Cardiac muscle cell (in vitro differentiated cells and primary cell): ENCODE results near the gene BCAS3. TPM values are rescaled to one million over a fixed set of nuclear protein-coding genes. Genes with fewer than 3 reads are reported as not detected.

Experiments used
- DNase-seq, 2 donors: peaks; one replicate each; pipeline versions ENCODE4 v3.0.0 to v3.0.0-alpha.2; 2010 to 2017; ENCODE audit warnings: low read depth in 1 of 2, low spot score in 1 of 2
- H3K27ac ChIP-seq: fragments of 200-600 bp; sonication (generic); 2 replicates; pipeline ENCODE4 v1.5.1; 2016
- H3K27me3 ChIP-seq: fragments of 200-600 bp; sonication (generic); 2 replicates; pipeline ENCODE4 v1.6.0; 2016; ENCODE audit warnings: control low read depth
- H3K36me3 ChIP-seq: fragments of 200-600 bp; sonication (generic); 2 replicates; pipeline ENCODE4 v1.5.1; 2016; ENCODE audit warnings: control low read depth
- H3K4me1 ChIP-seq: fragments of 200-600 bp; sonication (generic); 2 replicates; pipeline ENCODE4 v1.8.1; 2017; ENCODE audit warnings: low read depth, mild to moderate bottlenecking, mixed run types
- H3K4me3 ChIP-seq: fragments of 200-600 bp; sonication (generic); 2 replicates; pipeline ENCODE4 v1.5.1; 2016; ENCODE audit warnings: mild to moderate bottlenecking
- H3K9me3 ChIP-seq: fragments of 200-600 bp; sonication (generic); 2 replicates; pipeline ENCODE4 v1.5.1; 2017; ENCODE audit warnings: low read depth, mild to moderate bottlenecking, control low read depth
- polyA plus RNA-seq: library from polyadenylated mRNA; unstranded; fragments of >200 nt; fragmentation: Nextera tagmentation; extraction: Ambion mirVana; gene quantifications from 2 replicates; pipeline ENCODE4 v1.2.1, GENCODE V29; 2016
- total RNA-seq: library from RNA; depleted of rRNA; stranded (reverse); fragments of >200 nt; gene quantifications from 2 replicates; pipeline ENCODE4 v1.2.3, GENCODE V29; 2016
- TF ChIP-seq, protein P1 (sequence below): IDR thresholded peaks from 2 replicates; pipeline ENCODE4 v1.5.1; 2012; ENCODE audit warnings: low read depth, mild to moderate bottlenecking, low read length

BCAS3 gene
- total and polyA plus RNA-seq, 2 experiments from 2014 or later, result 36.5 to 39.6 TPM

DNA sequence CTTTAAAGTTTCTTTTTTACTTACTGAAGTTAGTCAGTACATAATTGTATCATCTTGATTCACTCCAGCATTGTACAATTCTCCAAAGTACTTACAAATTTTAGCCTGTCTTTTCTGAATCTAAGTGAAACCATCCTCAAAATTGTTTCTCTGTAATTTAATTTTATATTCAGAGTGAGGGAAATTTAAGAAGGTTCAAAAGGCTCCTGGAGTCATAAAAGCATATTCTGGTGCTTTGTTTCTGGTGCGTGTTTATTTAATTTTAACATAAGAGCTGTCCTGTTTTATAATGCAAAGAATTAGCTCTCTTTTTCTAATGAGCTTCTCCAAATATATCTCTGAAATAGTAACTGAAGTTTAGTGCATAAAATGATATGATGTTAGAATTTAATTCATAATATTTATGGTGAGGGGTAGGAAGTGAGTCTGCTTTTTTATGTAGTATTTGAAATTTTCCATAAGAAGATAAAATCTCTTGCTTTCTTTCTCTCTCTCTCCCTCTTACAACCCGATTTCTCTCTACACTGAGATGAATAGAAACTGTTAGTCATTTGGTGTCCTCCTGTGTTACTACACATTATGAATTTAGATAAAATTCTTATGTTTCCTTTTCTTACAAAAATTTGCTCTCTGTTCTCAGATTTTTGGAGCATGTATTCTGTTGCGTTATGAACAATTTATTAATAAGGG is 339.8 kb downstream of the BCAS3 start:
- Histone ChIP-seq H3K36me3 (no peaks in the 10 kb centered on the region), H3K27me3 (no peaks in the 10 kb centered on the region), H3K4me1 (peaks cover 15% of the 10 kb centered on the region), H3K27ac (no peak overlapping the region), H3K9me3 (no peaks in the 10 kb centered on the region), H3K4me3 (no peak overlapping the region)
- TF ChIP-seq, protein P1, sequence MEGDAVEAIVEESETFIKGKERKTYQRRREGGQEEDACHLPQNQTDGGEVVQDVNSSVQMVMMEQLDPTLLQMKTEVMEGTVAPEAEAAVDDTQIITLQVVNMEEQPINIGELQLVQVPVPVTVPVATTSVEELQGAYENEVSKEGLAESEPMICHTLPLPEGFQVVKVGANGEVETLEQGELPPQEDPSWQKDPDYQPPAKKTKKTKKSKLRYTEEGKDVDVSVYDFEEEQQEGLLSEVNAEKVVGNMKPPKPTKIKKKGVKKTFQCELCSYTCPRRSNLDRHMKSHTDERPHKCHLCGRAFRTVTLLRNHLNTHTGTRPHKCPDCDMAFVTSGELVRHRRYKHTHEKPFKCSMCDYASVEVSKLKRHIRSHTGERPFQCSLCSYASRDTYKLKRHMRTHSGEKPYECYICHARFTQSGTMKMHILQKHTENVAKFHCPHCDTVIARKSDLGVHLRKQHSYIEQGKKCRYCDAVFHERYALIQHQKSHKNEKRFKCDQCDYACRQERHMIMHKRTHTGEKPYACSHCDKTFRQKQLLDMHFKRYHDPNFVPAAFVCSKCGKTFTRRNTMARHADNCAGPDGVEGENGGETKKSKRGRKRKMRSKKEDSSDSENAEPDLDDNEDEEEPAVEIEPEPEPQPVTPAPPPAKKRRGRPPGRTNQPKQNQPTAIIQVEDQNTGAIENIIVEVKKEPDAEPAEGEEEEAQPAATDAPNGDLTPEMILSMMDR, result no peak
- no peak for DNase-seq

DNA sequence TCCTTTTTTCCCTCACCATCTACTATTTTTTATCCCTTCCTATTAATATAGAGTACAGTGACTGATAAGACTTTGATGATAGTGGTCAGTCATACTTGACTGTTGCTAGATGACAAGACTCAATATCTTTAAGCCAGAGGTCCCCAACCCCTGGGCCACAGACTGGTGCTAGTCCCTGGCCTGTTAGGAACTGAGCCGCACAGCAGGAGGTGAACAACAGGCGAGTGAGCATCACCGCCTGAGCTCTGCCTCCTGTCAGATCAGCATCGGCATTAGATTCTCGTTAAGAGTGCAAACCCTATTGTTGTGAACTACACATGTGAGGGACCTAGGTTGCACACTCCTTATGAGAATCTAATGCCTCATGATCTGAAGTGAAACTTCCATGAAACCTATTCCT is 341.3 kb downstream of the BCAS3 start:
- DNase-seq, result no peak
- no peaks in the 10 kb centered on the region for H3K9me3 ChIP-seq
- TF ChIP-seq, protein P1, result no peak
- no peaks in the 10 kb centered on the region for H3K27me3 ChIP-seq
- peaks cover 11% of the 10 kb centered on the region for H3K4me1 ChIP-seq
- H3K27ac ChIP-seq, result no peak overlapping the region
- no peaks in the 10 kb centered on the region for H3K36me3 ChIP-seq
- H3K4me3 ChIP-seq, result no peak overlapping the region

DNA sequence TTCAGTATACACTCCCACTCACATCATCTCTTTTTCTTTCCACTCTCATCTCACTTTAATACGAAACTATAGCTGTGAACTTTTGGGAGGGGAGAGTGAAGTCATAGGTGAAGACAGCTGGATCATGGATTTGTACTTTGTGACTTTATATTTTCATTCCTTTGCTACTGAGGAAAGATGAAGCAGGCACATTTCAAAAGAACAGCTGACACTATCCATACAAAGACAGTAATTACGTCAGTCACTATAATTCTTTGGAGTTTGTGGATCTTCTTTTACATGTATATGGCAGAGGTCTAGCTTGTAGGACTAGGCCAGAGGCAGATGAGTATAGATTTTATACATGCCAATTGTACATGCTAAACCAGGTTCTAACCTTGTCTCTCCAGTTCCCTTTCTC is 346.3 kb downstream of the BCAS3 start:
- H3K4me3 ChIP-seq, result no peak overlapping the region
- TF ChIP-seq, protein P1, result no peak
- H3K27ac ChIP-seq, result no peak overlapping the region
- H3K36me3 ChIP-seq, result no peaks in the 10 kb centered on the region
- no peak for DNase-seq
- H3K27me3 ChIP-seq, result no peaks in the 10 kb centered on the region
- peaks cover 11% of the 10 kb centered on the region for H3K4me1 ChIP-seq
- H3K9me3 ChIP-seq, result no peaks in the 10 kb centered on the region

DNA sequence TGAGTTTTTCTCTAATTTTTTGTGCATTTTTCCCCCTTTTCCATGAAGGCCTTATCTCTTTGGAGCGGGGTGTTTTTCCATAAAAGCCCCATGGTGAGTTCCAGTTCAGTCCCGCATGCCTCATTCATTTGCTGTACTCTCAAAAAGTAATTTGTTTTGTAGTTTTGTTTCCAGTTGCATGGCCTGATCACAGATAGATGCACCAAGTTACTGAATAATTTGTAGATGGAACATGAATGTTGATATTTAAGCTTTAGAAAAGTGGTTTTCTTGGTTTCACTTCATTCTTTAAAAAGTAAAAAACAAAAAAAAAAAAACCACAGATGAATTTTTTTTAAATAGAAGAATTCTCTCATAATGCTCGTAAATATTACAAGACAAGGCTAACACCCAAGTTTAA is 349.2 kb downstream of the BCAS3 start:
- Histone ChIP-seq H3K36me3 (no peaks in the 10 kb centered on the region), H3K27ac (no peak overlapping the region), H3K4me3 (no peak overlapping the region), H3K9me3 (no peaks in the 10 kb centered on the region), H3K4me1 (peaks cover 7% of the 10 kb centered on the region), H3K27me3 (no peaks in the 10 kb centered on the region)
- TF ChIP-seq, protein P1, result no peak
- no peak for DNase-seq

DNA sequence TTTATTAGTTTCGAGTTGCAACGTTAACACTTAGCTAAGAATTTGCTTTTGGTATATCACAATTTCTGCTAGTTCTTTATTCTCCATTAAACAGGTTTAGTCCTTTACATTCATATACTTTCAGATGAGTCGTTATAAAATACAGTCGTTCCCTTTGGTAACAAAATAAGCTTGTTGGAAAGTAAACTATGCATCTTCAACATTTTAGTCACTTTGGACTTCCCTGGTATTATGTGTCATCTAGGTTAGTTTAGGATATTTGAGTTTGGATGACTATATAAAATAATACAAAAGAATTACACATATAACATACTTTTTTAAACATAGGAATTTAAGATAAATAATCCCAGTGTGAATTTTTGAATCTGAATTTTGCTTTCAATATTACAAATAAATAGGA is 351.5 kb downstream of the BCAS3 start:
- Histone ChIP-seq H3K27me3 (no peaks in the 10 kb centered on the region), H3K4me1 (peaks cover 7% of the 10 kb centered on the region), H3K27ac (no peak overlapping the region), H3K36me3 (no peaks in the 10 kb centered on the region), H3K4me3 (no peak overlapping the region), H3K9me3 (no peaks in the 10 kb centered on the region)
- TF ChIP-seq, protein P1, result no peak
- no peak for DNase-seq
